Body of pancreas (tissue), 4 donors: Measurements from ENCODE around the gene RPTOR. TPM values are rescaled to one million over a fixed set of nuclear protein-coding genes. Genes with fewer than 3 reads are reported as not detected.

ENCODE experiments used
- ATAC-seq: fragments of 150-250 bp; one replicate; pipeline ENCODE4 v1.9.1; 2016
- DNase-seq, 4 donors: peaks; one replicate each; pipeline ENCODE4 v3.0.0-alpha.2; 2019
- H3K27ac ChIP-seq, 4 donors: fragments of 200-600 bp; sonication (generic); 1 replicate in 3 of 4; 2 replicates in 1 of 4; pipeline versions ENCODE4 v1.5.1 to v1.6.1; 2016 to 2019; ENCODE audit warnings: mild to moderate bottlenecking in 1 of 4, mixed read lengths in 1 of 4, moderate library complexity in 1 of 4
- H3K27me3 ChIP-seq, 2 donors: fragments of 200-600 bp; sonication (generic); one replicate each; pipeline ENCODE4 v1.6.0; 2016; ENCODE audit warnings: mild to moderate bottlenecking in 1 of 2
- H3K36me3 ChIP-seq, 2 donors: fragments of 200-600 bp; sonication (generic); replicated peaks in 1 of 2; 2 replicates each; pipeline ENCODE4 v1.5.1; 2016; ENCODE audit warnings: low read depth in 2 of 2; ENCODE audit not compliant: insufficient read depth in 1 of 2
- H3K4me1 ChIP-seq: fragments of 200-600 bp; sonication (generic); one replicate; pipeline ENCODE4 v1.6.0; 2016
- H3K4me3 ChIP-seq, 2 donors: fragments of 200-600 bp; sonication (generic); 1 replicate in 1 of 2; 2 replicates in 1 of 2; pipeline ENCODE4 v1.5.1; 2016 to 2019
- H3K9me3 ChIP-seq, 3 donors: fragments of 200-600 bp; sonication (generic); 1 replicate in 2 of 3; 2 replicates in 1 of 3; pipeline ENCODE4 v1.5.1; 2016
- CTCF ChIP-seq, 7 experiments: fragments of 450-650 bp in 4 of 7; fragments of 200-600 bp in 3 of 7; sonication (generic) in 3 of 7; IDR thresholded peaks; one replicate each; pipeline ENCODE4 v1.5.1; 2016 to 2019; ENCODE audit warnings: antibody characterized with exemption in 7 of 7
- POLR2A ChIP-seq, 3 donors: fragments of 450-650 bp; IDR thresholded peaks; one replicate each; pipeline ENCODE4 v1.6.1; 2016; ENCODE audit warnings: antibody characterized with exemption in 3 of 3, mild to moderate bottlenecking in 2 of 3
- WGBS, 2 donors: methylation state at CpG; one replicate each; pipeline ENCODE4 v1.1.5; 2017; 5-methylcytosine and 5-hydroxymethylcytosine counted together
- intact Hi-C: fragments of 100-400 bp; cut with DNase I; formaldehyde crosslinking; loops from one replicate; pipeline ENCODE4 v1.15.1; 2023
- total RNA-seq, 2 donors: library from RNA; depleted of rRNA; stranded (reverse); fragments of >200 nt; gene quantifications; one replicate each; pipeline ENCODE4 v1.1.0, GENCODE V29; 2016

RPTOR gene
- total RNA-seq, 2 donors from 2014 or later: 22.3 to 34.3 TPM

- DNase-seq (no peak), ATAC-seq (no peak)
- no peak overlapping the region for H3K4me3 ChIP-seq
- TF ChIP-seq POLR2A (IDR thresholded peaks at IDR 0.05) (no peak), CTCF (IDR thresholded peaks at IDR 0.05) (no peak)
- no peak overlapping the region for H3K27ac ChIP-seq
- no peaks in the 10 kb centered on the region for H3K36me3 ChIP-seq
- intact Hi-C loops: no loop called here
- 78 to 83% methylated on average over 5 of the region's 5 CpGs for WGBS, 2 donors
- no peaks in the 10 kb centered on the region for H3K9me3 ChIP-seq
- H3K4me1 ChIP-seq: no peaks in the 10 kb centered on the region
- no peaks in the 10 kb centered on the region for H3K27me3 ChIP-seq
Observed at GRCh38 chr17:80868022-80868609, 323.5 kb downstream of the RPTOR start.

GRCh38 chr17:80869481-80870145 is 325.0 kb downstream of the RPTOR start:
- Histone ChIP-seq H3K4me3 (no peak overlapping the region), H3K27me3 (no peaks in the 10 kb centered on the region), H3K9me3 (no peaks in the 10 kb centered on the region), H3K36me3 (no peaks in the 10 kb centered on the region), H3K27ac (no peak overlapping the region), H3K4me1 (no peaks in the 10 kb centered on the region)
- ATAC-seq (no peak), DNase-seq (no peak)
- TF ChIP-seq CTCF (IDR thresholded peaks at IDR 0.05): no peak
- no peak for TF ChIP-seq POLR2A (IDR thresholded peaks at IDR 0.05)
- 84 to 89% methylated on average over 7 of the region's 7 CpGs for WGBS, 2 donors
- intact Hi-C loops: no loop called here

DNA sequence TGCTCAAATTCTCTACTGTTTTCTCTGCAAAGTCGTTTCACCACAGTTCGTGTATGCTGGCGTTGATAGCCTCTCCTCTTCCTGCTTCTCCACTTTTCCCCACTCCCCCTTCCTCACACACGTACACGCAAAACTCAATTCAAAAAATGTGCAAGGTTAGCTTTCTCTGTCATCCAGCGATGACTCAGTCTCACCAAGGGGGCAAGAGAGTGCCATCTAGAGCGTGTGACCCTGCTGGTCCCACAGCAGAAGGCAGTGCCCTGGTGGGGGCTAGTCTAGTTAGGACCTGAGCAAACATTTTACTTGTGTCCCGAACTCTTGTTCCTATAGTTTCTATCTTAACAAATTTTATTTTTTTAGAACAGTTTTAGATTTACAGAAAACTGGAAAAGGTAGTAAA is 325.8 kb downstream of the RPTOR start:
- H3K36me3 ChIP-seq: no peaks in the 10 kb centered on the region
- no peak overlapping the region for H3K4me3 ChIP-seq
- intact Hi-C loops: no loop called here
- DNase-seq: no peak
- no peaks in the 10 kb centered on the region for H3K4me1 ChIP-seq
- no peak for ATAC-seq
- TF ChIP-seq CTCF (IDR thresholded peaks at IDR 0.05) (no peak), POLR2A (IDR thresholded peaks at IDR 0.05) (no peak)
- no peaks in the 10 kb centered on the region for H3K9me3 ChIP-seq
- 75 to 84% methylated on average over 8 of the region's 8 CpGs for WGBS, 2 donors
- H3K27me3 ChIP-seq: no peaks in the 10 kb centered on the region
- H3K27ac ChIP-seq: no peak overlapping the region

DNA sequence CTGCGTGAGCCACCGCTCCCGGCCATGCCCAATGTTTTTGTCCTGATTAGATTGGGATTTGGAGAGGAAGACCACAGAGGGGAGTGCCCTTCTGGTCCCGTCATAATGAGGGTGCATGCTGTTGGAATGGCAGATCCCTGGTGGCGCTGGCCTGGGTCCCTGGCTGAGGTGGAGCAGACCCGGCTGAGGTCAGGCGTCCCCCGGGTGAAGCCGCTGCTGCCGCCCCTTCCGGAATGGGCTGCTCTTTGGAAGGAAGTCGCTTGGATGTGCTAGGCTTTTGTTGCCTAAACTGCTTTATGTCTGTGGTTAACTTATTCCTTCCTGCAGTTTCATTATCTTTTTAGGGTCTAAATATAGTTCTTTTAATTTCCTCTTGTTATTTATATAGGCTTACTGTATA is 326.7 kb downstream of the RPTOR start:
- ATAC-seq: no peak
- H3K4me1 ChIP-seq: no peaks in the 10 kb centered on the region
- no peak overlapping the region for H3K27ac ChIP-seq
- no peaks in the 10 kb centered on the region for H3K9me3 ChIP-seq
- no peaks in the 10 kb centered on the region for H3K27me3 ChIP-seq
- H3K4me3 ChIP-seq: no peak overlapping the region
- H3K36me3 ChIP-seq: no peaks in the 10 kb centered on the region
- 76 to 88% methylated on average over 12 of the region's 12 CpGs for WGBS, 2 donors
- no peak for TF ChIP-seq POLR2A (IDR thresholded peaks at IDR 0.05)
- TF ChIP-seq CTCF (IDR thresholded peaks at IDR 0.05): no peak
- intact Hi-C loops: no loop called here
- no peak for DNase-seq

- no peak for TF ChIP-seq POLR2A (IDR thresholded peaks at IDR 0.05)
- TF ChIP-seq CTCF (IDR thresholded peaks at IDR 0.05): no peak
- ATAC-seq: no peak
Observed at GRCh38 chr17:80872001-80872500, 327.4 kb downstream of the RPTOR start.

More at GRCh38 chr17:80872001-80872500, 327.4 kb downstream of the RPTOR start:
- DNase-seq: no peak
- 78 to 85% methylated on average over 10 to 14 of the region's 14 CpGs for WGBS, 2 donors
- Histone ChIP-seq H3K27me3 (no peaks in the 10 kb centered on the region), H3K4me1 (no peaks in the 10 kb centered on the region), H3K9me3 (no peaks in the 10 kb centered on the region), H3K36me3 (no peaks in the 10 kb centered on the region), H3K4me3 (no peak overlapping the region), H3K27ac (no peak overlapping the region)
- intact Hi-C loops: no loop called here
